BE2C (cell line): ENCODE data around the gene B3GLCT.

ENCODE experiments used
- DNase-seq: peaks from one replicate; pipeline ENCODE4 v3.0.0-alpha.2; 2020
- H3K27me3 ChIP-seq: fragments of 250-450 bp; sonication (Bioruptor Pico); 2 replicates; pipeline ENCODE4 v1.5.1; 2020; ENCODE audit warnings: mild to moderate bottlenecking
- H3K36me3 ChIP-seq: fragments of 250-450 bp; sonication (Bioruptor Pico); 2 replicates; pipeline ENCODE4 v1.5.1; 2020; ENCODE audit warnings: mild to moderate bottlenecking
- H3K4me1 ChIP-seq: fragments of 250-450 bp; sonication (Bioruptor Pico); 2 replicates; pipeline ENCODE4 v1.5.1; 2020
- H3K4me3 ChIP-seq: 2 replicates; pipeline ENCODE4 v1.5.1; 2011; ENCODE audit warnings: low read depth, low read length
- H3K9me3 ChIP-seq: fragments of 250-450 bp; sonication (Bioruptor Pico); 2 replicates; pipeline ENCODE4 v1.5.1; 2020
- TF ChIP-seq, protein P1 (sequence below): IDR thresholded peaks from 2 replicates; pipeline ENCODE4 v1.5.1; 2012; ENCODE audit warnings: mild to moderate bottlenecking, low read depth, low read length

Gene B3GLCT

DNA sequence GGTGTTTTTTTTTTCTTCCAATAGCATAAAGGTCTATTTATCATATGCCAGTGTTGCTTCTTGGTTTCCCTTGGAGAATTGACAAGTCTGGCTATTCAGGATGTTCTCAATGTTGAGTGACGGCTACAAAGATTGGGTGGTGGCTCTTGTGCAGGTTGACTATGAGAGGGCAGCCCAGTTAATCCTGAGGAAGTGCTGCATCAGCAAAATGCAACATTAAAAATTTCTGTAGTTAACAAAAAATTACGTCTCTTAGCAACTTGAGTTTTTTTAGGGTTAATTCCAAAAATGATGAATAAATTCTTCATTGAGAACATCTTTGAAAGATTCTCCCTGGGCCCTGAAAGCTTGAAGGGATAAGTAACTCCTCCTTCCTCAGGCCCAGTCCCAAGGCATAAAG, 147.1 kb downstream of the B3GLCT start:
- DNase-seq: no peak
- no peaks in the 10 kb centered on the region for H3K36me3 ChIP-seq
- no peaks in the 10 kb centered on the region for H3K27me3 ChIP-seq
- TF ChIP-seq, protein P1, sequence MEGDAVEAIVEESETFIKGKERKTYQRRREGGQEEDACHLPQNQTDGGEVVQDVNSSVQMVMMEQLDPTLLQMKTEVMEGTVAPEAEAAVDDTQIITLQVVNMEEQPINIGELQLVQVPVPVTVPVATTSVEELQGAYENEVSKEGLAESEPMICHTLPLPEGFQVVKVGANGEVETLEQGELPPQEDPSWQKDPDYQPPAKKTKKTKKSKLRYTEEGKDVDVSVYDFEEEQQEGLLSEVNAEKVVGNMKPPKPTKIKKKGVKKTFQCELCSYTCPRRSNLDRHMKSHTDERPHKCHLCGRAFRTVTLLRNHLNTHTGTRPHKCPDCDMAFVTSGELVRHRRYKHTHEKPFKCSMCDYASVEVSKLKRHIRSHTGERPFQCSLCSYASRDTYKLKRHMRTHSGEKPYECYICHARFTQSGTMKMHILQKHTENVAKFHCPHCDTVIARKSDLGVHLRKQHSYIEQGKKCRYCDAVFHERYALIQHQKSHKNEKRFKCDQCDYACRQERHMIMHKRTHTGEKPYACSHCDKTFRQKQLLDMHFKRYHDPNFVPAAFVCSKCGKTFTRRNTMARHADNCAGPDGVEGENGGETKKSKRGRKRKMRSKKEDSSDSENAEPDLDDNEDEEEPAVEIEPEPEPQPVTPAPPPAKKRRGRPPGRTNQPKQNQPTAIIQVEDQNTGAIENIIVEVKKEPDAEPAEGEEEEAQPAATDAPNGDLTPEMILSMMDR: no peak
- H3K9me3 ChIP-seq: no peaks in the 10 kb centered on the region
- H3K4me1 ChIP-seq: no peaks in the 10 kb centered on the region
- H3K4me3 ChIP-seq: no peak overlapping the region

GRCh38 chr13:31349156-31349555, 149.4 kb downstream of the B3GLCT start:
- TF ChIP-seq, protein P1: no peak
- Histone ChIP-seq H3K4me3 (no peak overlapping the region), H3K4me1 (no peaks in the 10 kb centered on the region), H3K27me3 (peaks cover 9% of the 10 kb centered on the region), H3K9me3 (no peaks in the 10 kb centered on the region), H3K36me3 (no peaks in the 10 kb centered on the region)
- DNase-seq: no peak

DNA sequence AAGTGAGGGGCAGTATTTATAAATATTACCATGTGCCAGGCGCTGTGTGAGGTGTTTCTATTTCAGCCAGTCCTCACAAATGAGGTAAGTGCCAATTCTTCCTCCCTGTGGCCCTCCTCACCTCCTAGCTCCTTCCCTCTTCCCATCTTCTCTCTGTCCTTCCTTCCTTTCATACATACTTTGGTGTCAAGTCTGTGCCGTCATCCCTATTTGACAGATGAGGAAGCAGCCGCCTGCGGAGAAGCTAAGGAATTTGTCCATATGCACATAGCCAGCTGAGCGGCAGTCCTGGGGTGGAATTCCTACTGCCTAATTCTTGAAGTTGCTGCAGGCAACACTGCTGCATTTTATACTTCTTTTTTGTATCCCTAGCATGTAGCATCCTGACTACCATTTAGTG, 150.8 kb downstream of the B3GLCT start:
- no peak for DNase-seq

DNA sequence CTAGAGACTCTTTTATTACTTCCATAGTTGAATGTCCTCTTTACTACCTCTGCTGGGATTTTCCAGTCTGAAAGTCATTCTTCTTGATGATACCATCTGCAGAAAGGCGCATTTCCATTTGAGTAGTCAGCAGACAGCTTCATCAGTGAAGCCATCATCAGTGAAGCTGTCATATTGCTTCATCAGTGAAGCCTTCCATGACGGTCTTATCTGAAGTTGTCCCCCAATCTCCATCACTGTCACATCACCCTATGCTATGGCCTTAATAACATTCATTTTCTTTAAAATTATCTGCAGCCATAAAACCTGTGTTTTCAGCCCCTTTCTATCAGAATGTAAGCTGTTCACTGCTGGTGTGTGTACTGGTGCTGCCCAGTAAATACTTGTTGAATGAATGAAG, 151.6 kb downstream of the B3GLCT start:
- DNase-seq: no peak
- H3K4me3 ChIP-seq: no peak overlapping the region
- no peaks in the 10 kb centered on the region for H3K36me3 ChIP-seq
- TF ChIP-seq, protein P1: no peak
- peaks cover 4% of the 10 kb centered on the region for H3K9me3 ChIP-seq
- H3K4me1 ChIP-seq: no peaks in the 10 kb centered on the region
- peaks cover 9% of the 10 kb centered on the region for H3K27me3 ChIP-seq

More for the DNA sequence above, 150.8 kb downstream of the B3GLCT start:
- Histone ChIP-seq H3K36me3 (no peaks in the 10 kb centered on the region), H3K9me3 (peaks cover 3% of the 10 kb centered on the region), H3K4me3 (no peak overlapping the region), H3K4me1 (no peaks in the 10 kb centered on the region), H3K27me3 (peaks cover 9% of the 10 kb centered on the region)
- TF ChIP-seq, protein P1: no peak

DNA sequence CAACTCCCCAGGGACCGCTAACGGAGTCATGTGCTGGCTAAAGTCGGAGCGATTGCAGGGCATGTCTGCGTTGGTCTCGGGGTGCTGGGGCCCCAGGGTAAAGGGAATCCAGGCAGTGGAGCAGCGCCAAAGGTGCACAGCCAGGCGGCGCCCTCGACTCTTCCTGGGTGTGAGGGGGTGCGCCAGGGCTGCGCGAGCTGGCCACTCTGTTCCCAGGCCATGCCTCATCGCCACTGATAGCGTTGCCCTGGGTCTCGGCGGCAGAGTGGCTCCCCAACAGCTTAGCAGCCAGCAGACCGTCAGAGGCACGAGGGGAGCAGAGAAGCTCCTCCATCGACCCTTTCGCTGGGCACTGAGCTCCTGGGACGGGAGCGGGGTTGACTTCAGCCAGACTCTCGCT, 152.7 kb downstream of the B3GLCT start:
- no peak overlapping the region for H3K4me3 ChIP-seq
- H3K4me1 ChIP-seq: no peaks in the 10 kb centered on the region
- H3K36me3 ChIP-seq: no peaks in the 10 kb centered on the region
- peak; percentile 12 for DNase-seq
- TF ChIP-seq, protein P1: no peak
- H3K9me3 ChIP-seq: peaks cover 4% of the 10 kb centered on the region
- peaks cover 9% of the 10 kb centered on the region for H3K27me3 ChIP-seq

GRCh38 chr13:31355001-31355400, 155.2 kb downstream of the B3GLCT start:
- peaks cover 4% of the 10 kb centered on the region for H3K9me3 ChIP-seq
- no peaks in the 10 kb centered on the region for H3K4me1 ChIP-seq
- DNase-seq: no peak
- TF ChIP-seq, protein P1: no peak
- peaks cover 14% of the 10 kb centered on the region for H3K27me3 ChIP-seq
- no peaks in the 10 kb centered on the region for H3K36me3 ChIP-seq
- H3K4me3 ChIP-seq: no peak overlapping the region
